Stimulated activated CD8-positive, alpha-beta memory T cell treated with anti-CD3 and anti-CD28 coated beads, Interleukin-7, amount 100 ng/mL, for 24 hours (primary cell): Measurements from ENCODE around the gene PIEZO2.

Experiments used
- DNase-seq: peaks from one replicate; pipeline ENCODE4 v3.0.0-alpha.2; 2020; ENCODE audit warnings: low read depth

PIEZO2 gene

DNA sequence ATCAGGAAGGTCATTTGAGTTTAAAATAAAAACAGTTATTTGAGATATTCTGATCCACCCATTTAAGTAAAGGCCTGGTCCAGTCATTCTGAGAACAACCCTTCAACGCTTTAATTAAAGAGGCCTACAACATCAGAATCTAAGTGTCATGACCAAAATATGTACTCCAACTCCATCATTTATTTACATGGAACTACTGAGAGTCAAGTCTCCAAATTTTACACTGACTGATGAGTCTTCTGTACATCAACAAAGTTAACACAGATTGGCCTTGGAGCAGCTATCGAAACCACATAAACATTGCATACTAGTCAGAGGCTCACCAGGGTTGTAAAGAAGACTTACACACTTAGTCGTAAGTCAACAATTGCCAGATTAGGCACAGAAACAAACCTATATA is 37.1 kb downstream of the PIEZO2 start:
- DNase-seq = no peak

DNA sequence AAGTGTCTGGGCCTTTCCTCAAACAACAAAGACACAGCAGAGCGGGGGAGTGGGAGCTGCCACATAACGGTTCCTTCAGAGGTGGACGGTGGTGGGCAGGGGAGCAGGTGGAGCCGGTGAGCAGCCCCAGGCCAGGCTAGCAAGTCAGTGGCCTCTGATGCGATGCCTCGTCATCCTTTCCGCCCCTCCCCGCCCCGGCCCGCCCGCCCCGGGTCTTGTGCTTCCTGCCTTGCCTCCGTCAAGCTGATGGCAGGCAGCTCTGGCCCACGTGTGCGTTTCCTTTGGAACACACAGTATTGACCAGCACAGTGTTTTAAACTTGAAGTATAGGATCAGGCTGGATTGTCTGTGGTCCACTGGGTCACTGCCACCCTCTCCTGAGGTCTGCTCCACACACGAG is 38.9 kb downstream of the PIEZO2 start:
- no peak for DNase-seq

DNA sequence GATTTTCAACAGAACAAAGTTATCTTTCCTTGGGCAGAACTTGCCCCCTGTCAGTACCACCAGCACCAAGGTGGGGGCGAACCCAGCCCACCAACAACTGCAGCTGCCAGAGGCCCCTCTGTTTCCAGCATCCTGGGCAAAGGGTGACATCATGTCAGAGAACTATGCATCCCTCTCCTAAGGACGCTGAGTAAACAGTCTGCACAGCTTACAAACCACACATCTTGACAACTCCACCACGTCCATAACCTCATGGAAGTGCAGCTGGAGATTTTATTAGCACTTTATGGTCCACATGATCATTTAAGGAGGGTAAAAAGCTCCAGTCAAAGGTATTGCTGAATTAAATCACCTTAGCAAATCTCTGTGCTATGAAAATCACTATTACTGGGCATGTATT is 40.4 kb downstream of the PIEZO2 start:
- DNase-seq = no peak

DNA sequence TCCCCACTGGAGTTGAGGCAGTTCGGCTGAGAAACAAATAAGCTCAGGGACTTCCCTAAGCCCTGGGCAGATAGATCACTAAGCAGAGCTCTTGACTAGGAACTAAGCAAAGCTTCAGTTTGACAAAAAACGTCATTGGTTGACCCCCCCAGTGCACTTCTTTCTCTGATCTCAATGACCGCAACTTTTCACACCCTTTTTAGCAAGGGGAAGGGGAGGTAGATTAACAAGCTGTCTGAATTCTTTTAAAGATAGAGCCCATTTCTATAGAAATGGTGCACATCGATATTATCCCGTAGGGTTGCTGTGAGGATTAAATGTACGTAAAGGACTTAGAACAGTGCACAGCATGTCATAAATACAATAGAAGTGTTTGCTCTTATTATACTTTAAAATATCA is 42.5 kb downstream of the PIEZO2 start:
- DNase-seq = no peak

DNA sequence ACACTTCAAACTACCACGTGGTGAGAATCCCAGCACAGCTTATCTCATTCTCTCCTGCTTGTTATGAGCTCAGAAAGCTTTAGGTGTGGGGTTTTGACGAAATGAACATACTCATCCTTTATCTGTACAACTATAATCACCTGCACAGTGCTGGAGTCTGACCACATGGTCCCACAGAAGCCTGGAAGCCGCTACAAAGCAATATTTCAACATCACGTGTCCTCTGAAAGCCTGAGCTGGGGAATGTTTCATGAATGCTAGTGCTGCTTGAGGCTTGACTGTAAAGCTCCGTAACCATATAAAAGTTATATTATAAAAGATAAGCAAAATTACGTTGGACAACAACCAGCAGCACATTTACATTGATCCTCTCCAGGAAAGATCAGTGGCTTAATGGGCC is 43.9 kb downstream of the PIEZO2 start:
- DNase-seq = no peak

DNA sequence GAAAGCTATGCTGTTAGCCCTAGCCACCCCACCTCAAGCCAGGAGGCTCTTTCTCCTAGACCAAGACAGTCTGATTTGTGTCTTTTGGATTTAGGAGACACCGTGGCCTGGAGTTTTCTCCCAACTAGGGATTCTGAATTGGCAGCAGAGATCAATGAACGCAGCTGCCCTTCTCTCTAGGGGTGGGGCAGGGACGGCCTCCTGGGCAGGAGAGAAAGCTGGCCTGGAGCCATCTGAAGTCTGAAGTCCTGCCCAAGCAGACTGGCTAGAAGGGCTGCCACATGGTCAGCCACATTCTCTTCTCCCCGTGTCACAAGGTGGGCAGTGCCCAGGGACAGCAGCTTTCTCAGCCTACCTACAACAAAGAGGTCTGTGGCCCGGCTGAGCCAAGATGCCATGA is 45.1 kb downstream of the PIEZO2 start:
- DNase-seq = no peak

DNA sequence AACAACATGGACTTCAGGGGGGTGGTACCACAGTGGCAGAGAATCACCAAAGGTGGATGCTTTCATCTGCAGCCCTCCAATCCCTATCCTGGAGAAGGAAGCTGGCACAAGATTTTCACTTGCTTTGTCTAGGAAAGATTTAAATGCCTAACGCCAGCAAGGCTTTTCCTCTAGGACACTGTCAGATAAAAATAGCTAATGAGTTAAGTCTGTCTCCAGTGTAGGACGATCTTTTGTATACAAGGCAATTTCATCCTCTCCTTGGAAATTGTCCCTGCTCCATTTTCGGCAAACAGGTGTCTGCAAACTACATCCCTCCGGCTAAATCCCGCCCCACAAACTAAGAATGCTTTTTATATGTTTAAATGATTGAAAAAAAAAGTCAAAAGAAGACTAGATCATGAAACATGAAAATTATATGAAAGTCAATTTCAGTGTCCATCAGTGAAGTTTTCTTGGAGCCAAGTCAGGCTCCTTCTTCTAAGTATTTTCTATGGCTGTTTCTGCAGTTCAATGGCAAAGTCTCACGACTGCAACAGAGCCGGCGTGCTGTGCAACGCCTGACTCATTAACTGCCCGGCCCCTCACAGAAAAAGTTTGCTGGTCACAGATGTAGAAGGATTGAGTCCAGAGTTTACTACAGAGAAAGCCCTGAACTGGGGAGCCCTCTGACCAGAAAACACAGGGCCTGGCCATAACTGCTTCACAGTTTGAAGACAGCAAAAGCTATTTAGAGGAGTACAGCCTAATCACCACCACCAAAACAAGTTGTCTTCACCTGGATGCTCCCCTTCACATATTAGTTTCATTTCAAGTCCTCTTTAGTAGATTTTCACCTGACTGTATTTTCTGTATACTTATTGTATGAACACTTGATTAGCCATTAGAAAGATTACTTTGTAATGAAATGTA is 52.3 kb downstream of the PIEZO2 start:
- DNase-seq = no peak

DNA sequence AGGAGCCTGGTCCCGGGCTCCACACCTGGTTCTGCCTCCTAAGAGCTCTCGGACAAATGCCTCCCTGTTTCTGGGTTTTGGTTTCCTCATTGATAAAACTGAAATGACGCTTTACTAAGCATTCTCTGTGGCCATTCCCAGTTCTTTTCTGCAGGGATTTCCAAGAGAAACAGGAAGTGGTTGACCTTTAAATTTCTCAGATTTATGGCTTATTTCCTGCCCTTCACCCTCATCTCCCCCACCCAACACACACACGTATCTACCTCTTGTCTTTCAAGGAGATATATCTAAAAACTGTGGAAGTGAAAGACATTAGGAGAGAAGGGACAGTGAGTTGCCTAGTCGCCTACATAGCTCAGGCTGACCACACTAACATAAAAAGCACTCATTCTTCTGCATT is 53.0 kb downstream of the PIEZO2 start:
- no peak for DNase-seq

DNA sequence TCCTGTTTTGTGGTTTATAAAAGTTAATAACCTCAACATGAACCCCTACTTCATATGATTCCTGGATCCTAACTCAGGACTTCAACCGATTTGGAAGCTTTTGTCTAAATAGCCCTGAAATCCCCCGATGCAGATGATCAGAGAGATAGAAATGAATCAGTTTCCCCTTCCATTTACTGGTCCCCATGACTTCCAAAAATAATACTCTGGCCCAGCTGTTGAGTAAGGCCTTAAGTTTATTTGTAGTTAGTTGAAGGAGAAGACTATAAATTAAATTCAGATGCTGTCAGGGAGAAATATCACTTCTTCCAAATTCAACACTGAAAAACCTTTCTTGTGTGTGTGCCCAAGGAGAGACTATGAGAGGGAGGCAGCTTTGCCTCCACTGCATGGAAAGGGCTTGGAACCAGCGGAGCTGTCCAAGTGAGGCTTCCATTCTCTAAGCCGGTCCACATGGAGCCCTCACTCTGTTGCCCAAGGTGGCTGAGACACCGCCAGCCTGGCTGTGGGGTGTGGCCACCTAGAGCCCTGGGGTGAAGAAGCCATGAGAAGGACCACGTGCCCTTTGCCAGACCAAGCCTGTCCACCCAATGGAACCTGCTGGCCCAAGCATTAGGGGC is 53.6 kb downstream of the PIEZO2 start:
- DNase-seq = no peak

DNA sequence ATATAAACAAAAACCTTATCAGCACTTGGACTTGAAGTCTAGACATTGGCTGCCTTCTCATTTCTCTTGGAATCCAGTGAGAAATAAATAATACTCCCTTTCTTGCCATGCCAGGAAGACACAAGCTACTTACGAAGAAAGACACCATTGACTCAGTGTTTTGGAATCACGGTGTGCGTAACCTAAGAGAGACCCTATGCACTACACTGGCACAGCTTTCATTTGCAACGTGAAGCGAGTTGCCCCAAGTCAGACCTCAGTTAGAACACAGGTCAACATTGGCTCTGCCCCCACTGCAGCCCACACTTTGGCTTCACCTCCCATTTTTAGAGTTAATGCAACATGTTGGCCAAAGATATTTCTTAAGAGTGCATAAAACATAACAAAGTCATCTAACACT is 54.2 kb downstream of the PIEZO2 start:
- DNase-seq = no peak

DNA sequence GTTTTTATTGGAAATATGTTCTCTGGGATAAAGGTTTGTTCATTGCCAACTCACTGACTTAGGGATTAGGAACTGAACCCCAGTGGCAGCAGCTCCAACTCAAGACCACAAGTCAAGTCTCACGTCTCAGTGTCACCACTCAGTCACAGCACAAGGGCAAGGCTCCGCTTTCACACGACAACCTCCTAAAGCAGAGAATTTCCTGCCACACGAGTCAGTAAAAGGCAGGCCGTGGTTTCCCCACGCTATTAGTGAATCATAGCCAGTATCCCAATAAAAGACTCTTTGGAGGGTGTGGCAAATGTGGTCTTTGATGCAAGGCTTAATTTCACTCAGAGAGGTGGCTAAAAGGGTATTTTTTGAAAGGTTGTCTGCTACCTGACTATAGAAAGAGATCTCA is 57.6 kb downstream of the PIEZO2 start:
- DNase-seq = no peak

DNA sequence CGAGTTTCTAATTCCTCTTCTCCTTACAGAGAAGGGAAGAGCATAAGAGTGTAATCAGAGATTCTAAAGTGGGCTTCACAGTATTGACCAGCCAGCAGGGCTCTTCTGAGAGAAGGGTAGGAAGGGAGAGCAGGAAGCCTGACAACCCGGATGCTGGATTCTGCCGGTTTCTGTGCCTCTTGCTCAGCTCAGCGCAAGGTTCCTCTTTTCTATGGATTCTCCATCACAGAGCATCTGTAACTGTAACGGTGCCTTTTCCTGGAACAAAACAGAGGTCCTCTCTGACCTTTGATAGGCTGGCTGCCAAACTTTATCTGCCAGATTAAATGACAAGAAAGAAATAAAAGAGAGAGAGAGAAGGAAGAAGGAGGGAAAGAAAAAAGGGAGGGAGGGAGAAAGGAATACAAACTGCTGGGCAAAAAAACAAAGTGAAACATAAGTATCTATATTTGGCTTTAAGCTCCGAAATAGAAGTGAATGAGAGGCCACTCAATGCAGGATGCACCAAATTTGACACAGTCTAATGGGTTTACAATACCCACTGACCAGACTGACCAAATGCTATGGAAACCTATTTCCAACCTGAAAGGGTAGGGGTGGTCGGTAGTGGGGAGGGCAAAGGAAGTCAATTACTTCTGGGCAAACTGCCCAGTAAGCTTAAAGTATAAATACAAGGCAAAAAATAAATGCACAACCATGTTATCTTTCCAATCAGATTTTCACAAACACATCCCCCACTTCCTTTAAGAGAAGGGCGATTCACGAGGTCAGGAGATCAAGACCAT is 59.2 kb downstream of the PIEZO2 start:
- DNase-seq = no peak

DNA sequence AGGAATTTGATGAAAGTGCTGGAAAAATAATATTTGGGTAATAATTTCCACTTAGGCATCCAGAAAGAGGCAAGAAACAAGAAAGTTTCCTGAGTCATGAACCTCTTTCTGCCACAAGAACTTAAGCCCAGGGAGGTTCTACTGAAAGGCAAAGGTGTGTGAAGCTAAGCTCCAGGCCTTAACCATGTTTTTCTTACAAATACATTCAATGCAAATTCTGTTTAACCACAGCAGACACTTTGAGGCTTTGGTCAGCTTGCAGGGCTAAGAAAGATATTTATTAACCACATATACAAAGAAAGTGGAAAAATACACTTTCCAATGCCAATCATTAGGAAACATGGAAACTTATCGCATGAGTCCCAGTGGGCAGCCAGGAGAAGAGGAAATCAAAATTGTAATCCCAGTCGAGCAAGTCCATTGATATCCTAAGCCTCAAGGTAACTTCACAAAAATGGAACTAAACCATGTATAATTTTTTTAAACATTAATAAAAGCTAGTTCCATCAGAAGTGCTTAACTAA is 68.3 kb downstream of the PIEZO2 start:
- no peak for DNase-seq

DNA sequence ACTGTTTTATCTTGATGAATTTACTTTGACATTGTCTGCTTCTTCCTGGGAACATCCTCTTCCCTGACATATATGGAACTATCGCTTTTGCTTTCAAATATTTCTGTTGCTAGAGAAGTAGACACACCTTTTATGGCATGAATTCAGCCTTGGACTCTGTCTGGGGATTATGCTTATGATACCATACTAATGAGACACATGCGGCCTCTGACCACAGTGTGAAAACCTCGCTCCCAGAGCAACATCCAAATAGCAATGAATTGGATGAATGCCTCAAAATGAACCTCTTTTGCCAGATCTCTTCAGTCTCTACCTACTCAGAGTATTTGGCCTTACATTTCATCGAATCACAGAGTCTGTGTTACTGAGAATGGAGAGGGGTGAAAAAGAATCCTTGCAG is 70.9 kb downstream of the PIEZO2 start:
- DNase-seq = no peak

DNA sequence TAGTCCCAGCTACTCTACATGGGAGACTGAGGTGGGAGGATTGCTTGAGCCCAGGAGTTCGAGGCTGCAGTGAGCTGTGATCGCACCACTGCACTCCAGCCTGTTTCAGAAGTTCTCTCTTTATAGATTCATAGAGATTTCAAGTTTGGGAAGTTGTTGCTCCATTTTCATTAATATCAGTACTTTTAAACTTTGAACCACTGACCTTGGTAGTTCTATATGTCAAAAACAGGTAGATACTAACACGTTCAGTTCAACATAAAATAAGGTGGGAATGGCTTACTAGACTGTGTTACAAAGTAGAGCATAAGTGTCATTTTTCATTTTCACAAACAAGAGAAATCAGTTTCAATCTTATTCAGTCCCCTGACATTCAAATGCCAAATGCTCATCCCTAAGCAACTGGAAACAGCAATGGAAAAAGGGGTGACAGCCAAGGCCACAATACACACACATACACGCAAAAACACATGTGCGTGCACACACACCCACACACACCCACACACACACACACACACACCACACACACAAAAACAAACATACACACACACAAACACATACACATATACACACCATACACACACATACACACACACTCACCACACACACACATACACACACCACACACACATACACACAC is 71.7 kb downstream of the PIEZO2 start:
- no peak for DNase-seq

DNA sequence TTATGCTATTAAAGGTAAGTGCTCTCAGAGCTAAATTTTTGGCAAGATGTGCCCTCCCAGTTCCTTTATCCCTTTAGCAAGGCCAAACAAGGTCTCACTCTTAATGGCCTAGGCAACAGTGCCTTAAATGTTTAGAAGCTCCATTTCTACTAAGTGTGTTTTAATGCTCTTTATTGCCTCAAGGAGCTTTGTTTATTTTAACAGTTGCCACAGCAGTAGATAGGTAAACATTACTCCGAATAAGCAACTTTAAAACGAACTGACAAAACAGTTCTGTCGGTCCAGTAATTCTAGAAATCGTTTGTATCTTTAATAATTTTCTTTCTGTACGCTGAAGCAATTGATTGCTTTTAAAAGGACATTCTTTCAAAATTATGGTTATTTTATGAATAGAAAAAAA is 74.5 kb downstream of the PIEZO2 start:
- DNase-seq = no peak

DNA sequence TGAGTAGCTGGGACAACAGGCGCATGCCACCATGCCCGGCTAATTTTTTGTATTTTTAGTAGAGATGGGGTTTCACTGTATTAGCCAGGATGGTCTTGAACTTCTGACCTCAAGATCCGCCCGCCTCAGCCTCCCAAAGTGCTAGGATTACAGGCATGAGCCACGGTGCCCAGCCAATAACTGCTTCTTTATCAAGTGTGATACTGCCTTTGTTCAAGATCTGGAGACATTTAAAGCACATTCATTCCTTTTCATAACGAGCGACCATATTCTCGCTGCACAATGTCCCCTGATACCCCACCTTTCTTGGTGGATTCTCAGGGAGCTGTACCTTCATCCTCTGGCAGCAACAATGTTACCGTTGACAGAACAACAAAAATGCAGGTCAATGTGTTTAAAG is 75.4 kb downstream of the PIEZO2 start:
- DNase-seq = no peak

DNA sequence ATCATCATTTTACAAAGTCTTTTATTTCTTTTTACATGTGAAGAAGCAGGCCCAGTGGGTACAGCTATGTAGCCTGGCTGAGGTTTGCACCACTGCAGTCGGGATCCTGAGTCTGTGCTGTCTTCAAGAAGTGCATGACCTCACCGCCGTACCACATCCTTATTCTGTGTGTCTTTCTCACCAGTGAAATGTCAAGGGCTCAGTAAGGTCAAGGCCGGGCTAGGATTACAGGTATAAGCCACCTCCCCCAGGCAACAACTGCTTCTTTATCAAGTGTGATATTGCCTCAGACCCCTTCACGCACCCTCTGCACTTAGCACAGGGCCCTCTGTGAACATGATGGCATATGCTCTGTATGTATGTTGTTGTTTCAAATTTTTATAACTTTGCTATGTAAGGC is 76.7 kb downstream of the PIEZO2 start:
- no peak for DNase-seq

DNA sequence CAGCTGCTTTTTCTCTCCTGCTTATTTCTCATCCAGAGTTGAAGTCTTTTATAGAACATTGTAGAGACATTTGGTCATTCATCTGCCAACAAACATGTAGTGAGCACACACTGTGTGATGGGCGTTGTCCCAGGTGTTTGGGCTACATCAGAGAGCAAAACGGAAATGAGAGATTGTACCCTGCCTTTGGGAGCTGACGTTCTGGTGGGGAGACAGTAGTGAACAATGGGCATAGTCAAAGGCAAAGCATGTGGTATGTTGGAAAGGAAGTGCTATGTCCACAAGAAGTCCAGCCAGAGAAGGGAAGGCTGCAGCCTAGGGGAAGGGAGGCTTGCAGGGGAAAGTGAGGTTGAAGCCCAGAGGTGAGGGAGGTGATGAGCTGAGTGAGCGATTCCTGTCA is 78.1 kb downstream of the PIEZO2 start:
- DNase-seq = no peak

DNA sequence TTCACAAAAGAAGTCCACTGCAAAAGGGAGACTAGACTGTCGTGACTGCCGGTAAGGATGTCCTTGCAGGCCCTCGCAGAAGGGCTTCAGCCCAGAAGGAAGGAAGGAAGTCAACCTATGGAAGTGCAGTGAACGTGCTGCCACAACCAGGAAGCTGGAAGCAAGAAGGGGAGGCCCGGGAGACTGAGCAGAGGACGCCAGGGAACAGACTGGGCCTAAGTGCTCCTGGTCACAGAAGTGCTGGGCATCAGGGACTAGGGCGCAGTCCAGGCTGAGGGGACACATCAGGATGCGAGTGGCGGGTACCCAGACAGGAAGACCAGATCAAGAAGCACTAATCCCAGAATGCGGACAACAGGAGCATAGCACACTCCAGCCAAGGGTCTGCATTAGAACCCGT is 78.8 kb downstream of the PIEZO2 start:
- no peak for DNase-seq

DNA sequence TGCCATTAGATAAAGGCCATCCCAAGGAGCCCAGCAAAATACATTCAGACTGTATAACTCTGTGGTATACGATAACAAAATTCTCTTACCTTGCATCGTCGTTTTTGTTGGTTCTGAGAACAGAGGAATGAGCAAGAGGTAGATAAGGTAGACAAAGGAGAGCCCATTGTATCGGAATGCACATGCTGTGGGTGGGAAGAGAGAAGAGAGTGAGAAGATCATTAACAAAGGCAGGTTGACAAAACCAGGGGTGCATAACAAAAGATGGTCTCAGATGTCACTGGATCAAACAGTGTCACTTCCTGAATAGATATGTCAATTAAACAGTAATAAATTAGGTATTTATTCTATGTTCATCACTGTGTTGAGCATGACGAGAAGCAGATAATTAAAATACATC is 83.3 kb downstream of the PIEZO2 start:
- DNase-seq = no peak

DNA sequence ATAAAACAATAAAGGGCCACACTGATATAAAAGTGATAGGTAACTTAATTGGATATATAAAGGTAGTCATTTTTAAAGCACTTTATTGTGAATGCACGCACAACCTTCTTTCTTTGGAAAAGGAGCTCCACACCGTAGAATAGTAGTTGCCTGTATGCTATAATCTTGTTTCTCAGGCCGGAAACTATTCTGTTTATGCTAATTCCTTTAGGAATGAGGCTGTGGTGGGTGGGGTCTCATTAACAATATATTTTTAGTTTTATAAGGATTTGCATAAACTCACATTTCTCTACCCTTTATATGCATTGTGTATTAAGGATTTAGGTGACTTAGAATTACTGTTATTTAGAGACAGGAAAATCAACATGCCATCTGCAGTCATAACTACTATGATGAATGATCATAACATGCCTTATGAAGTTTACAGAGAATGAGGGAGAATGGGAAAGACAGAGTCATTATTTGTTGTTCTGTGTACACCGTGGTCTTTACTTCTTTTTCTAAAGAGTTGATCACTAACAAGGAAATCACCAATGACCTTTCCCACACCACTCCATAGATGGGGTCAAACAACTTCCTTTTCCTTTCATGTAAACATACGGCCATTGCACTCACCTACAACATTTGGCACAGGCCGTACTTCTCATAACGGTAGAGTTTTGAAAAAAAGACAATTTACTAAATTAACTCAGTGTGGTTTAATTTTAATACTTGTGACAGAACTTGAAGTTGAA is 84.5 kb downstream of the PIEZO2 start:
- no peak for DNase-seq
